Ovary (tissue), 3 donors: Measurements from ENCODE around the gene PRXL2C.
"Not testable (repeated sequence)": the region's sequence is repeated elsewhere in the genome, so short reads cannot be mapped to it uniquely, and the experiment has no call there.

Experiments used
- EP300 ChIP-seq: sonication (generic); formaldehyde crosslinking; IDR thresholded peaks from one replicate; pipeline ENCODE4 v1.6.1; 2017; ENCODE audit warnings: antibody characterized with exemption
- POLR2A ChIP-seq: fragments of 450-650 bp; IDR thresholded peaks from one replicate; pipeline ENCODE4 v1.6.1; 2017; ENCODE audit warnings: antibody characterized with exemption, mild to moderate bottlenecking, moderate library complexity
- TF ChIP-seq, protein P1 (sequence below), 3 donors: fragments of 450-650 bp in 2 of 3; fragments of 200-600 bp in 1 of 3; IDR thresholded peaks; one replicate each; pipeline versions ENCODE4 v1.5.1 to v1.8.0; 2016 to 2022; ENCODE audit warnings: antibody characterized with exemption in 3 of 3, mild to moderate bottlenecking in 1 of 3
- donor health status: DM: no; HTN: no; CAD: no.

DNA sequence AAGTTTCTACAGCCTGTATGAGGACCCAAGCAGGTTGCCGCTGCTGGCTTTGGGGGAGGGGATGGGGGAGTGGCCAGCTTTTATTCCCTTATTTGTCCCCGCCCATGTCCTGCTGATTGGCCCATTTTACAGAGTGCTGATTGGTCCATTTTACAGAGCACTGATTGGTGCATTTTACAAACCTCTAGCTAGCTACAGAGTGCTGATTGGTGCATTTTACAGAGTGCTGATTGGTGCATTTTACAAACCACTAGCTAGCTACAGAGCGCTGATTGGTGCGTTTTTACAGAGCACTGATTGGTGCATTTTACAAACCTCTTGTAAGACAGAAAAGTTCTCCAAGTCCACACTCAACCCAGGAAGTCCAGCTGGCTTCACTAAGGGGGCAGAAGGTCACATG lies 18.7 kb upstream of the PRXL2C start:
- TF ChIP-seq, protein P1, sequence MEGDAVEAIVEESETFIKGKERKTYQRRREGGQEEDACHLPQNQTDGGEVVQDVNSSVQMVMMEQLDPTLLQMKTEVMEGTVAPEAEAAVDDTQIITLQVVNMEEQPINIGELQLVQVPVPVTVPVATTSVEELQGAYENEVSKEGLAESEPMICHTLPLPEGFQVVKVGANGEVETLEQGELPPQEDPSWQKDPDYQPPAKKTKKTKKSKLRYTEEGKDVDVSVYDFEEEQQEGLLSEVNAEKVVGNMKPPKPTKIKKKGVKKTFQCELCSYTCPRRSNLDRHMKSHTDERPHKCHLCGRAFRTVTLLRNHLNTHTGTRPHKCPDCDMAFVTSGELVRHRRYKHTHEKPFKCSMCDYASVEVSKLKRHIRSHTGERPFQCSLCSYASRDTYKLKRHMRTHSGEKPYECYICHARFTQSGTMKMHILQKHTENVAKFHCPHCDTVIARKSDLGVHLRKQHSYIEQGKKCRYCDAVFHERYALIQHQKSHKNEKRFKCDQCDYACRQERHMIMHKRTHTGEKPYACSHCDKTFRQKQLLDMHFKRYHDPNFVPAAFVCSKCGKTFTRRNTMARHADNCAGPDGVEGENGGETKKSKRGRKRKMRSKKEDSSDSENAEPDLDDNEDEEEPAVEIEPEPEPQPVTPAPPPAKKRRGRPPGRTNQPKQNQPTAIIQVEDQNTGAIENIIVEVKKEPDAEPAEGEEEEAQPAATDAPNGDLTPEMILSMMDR (IDR thresholded peaks at IDR 0.05): not testable (repeated sequence)
- TF ChIP-seq EP300, POLR2A: not testable (repeated sequence)
